ENCODE results near the gene AOPEP.

- TF ChIP-seq CTCF (IDR thresholded peaks at IDR 0.05) (peak in 4 of 7 experiments; percentile 24 to 37 (median 32)), POLR2A (IDR thresholded peaks at IDR 0.05) (no peak)
Measured at GRCh38 chr9:95003689-95004410, 277.4 kb downstream of the AOPEP start.
